Measurements from ENCODE around the gene CITED2.

- TF ChIP-seq MAX (IDR thresholded peaks at IDR 0.05) (no peak), SRF (IDR thresholded peaks at IDR 0.05; ENCODE audit: low read depth, low read length) (no peak)
Measured at GRCh38 chr6:139329224-139329623, 45.2 kb downstream of the CITED2 start.
